Measurements from ENCODE around the gene CAPN5. TPM values are rescaled to one million over a fixed set of nuclear protein-coding genes. Genes with fewer than 3 reads are reported as not detected.

The CAPN5 gene
- total and polyA plus RNA-seq, 2 experiments from 2014 or later, result 10.2 to 32.2 TPM

DNA sequence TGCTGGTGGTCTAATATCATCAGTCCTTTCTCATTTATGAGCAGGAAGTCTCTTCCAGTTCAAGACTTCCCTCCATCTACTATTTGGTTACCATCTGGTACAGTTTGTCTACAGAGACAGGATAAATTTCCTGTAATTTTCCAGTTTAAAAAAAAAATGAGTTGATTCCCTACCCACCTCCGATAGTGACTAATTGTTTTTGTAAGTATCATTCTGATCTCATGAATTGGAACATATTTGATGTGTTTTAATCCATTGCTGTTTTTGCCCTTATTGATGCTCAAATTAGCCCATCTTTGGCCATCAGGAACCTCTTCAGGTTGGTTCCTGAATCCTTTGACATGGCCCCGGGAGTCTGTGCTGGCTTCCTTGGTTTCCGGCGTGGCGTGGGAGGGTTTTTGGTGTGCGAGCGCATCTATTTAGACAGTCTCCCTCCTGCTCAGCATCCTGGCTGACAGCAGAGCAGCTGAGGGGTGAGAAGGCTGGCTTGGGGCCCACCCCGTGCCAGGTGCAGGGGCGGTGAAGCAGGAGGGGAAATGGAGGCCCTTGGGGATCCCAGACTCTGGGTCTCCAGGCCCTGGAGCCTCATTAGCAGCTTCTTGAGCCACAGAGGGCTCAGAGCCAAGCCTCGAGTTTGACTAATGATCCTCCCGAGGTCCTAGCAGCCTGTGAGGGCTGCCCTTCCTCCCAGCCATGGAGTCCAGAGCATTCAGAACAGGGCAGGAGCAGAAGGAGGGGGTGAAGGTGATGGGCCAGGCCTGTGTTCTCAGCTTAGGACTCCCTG lies 42.7 kb downstream of the CAPN5 start (continued):
- TF ChIP-seq EZH2 (IDR thresholded peaks at IDR 0.05; ENCODE audit: low read depth, unreplicated experiment) (no peak), JUNB (IDR thresholded peaks at IDR 0.05; ENCODE audit: unreplicated experiment) (no peak), ZNF331 (CRISPR knock-in tag; IDR thresholded peaks at IDR 0.05; ENCODE audit: low read depth) (no peak)
- TF ChIP-seq, protein P1, sequence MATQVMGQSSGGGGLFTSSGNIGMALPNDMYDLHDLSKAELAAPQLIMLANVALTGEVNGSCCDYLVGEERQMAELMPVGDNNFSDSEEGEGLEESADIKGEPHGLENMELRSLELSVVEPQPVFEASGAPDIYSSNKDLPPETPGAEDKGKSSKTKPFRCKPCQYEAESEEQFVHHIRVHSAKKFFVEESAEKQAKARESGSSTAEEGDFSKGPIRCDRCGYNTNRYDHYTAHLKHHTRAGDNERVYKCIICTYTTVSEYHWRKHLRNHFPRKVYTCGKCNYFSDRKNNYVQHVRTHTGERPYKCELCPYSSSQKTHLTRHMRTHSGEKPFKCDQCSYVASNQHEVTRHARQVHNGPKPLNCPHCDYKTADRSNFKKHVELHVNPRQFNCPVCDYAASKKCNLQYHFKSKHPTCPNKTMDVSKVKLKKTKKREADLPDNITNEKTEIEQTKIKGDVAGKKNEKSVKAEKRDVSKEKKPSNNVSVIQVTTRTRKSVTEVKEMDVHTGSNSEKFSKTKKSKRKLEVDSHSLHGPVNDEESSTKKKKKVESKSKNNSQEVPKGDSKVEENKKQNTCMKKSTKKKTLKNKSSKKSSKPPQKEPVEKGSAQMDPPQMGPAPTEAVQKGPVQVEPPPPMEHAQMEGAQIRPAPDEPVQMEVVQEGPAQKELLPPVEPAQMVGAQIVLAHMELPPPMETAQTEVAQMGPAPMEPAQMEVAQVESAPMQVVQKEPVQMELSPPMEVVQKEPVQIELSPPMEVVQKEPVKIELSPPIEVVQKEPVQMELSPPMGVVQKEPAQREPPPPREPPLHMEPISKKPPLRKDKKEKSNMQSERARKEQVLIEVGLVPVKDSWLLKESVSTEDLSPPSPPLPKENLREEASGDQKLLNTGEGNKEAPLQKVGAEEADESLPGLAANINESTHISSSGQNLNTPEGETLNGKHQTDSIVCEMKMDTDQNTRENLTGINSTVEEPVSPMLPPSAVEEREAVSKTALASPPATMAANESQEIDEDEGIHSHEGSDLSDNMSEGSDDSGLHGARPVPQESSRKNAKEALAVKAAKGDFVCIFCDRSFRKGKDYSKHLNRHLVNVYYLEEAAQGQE (IDR thresholded peaks at IDR 0.05; ENCODE audit: unreplicated experiment), result no peak

DNA sequence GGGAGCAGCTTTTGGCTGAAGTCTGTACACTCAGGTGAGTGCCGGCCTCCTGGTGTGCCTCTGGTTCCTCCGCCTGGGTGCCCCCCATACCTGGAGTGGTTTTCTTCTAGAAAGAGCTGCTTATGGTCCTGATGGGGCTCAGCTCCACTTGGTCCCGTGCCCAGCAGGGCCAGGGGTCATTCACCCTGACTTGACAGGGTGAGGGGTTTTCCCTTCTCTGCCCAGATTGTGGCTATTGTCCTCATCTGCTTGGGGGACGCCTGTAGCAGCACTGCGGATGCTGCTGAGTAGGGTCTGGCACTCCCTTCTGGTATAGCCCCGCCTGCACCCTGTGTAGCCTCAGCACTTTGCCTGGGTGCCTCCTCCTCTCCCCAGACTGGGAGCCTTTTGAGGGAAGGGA lies 44.1 kb downstream of the CAPN5 start:
- Histone ChIP-seq H2AFZ (no peak overlapping the region), H3K27ac (ENCODE audit: low read depth) (no peak overlapping the region), H3K79me2 (replicated peaks; ENCODE audit: insufficient read depth) (no peaks in the 10 kb centered on the region), H3K4me1 (ENCODE audit: insufficient read depth) (no peaks in the 10 kb centered on the region), H3K4me2 (no peak overlapping the region), H3K36me3 (ENCODE audit: insufficient read depth) (no peaks in the 10 kb centered on the region), H3K9me2 (ENCODE audit: insufficient read depth) (no peaks in the 10 kb centered on the region), H3K27me3 (ENCODE audit: insufficient read depth) (no peaks in the 10 kb centered on the region), H3F3A (replicated peaks; ENCODE audit: low read depth) (no peaks in the 10 kb centered on the region), H3K4me3 (no peak overlapping the region), H4K20me1 (replicated peaks; ENCODE audit: insufficient read depth) (no peaks in the 10 kb centered on the region)
- H3K4me1 Mint-ChIP-seq, result peaks cover 8% of the 10 kb centered on the region
- no peaks in the 10 kb centered on the region for H3K9me3 Mint-ChIP-seq
- no peak overlapping the region for H3K27ac Mint-ChIP-seq
- ATAC-seq (no peak), DNase-seq (ENCODE audit: low spot score) (no peak)
- no peak overlapping the region for H3K4me3 Mint-ChIP-seq
- peaks cover 17% of the 10 kb centered on the region for H3K27me3 Mint-ChIP-seq (ENCODE audit: insufficient read depth, low read depth, poor library complexity)
- no peaks in the 10 kb centered on the region; the same call in 2 of the 3 replicates for H3K36me3 Mint-ChIP-seq (ENCODE audit: low read depth)
- TF ChIP-seq STAT1 (IDR thresholded peaks at IDR 0.05; ENCODE audit: unreplicated experiment), result no peak
- TF ChIP-seq, protein P2, sequence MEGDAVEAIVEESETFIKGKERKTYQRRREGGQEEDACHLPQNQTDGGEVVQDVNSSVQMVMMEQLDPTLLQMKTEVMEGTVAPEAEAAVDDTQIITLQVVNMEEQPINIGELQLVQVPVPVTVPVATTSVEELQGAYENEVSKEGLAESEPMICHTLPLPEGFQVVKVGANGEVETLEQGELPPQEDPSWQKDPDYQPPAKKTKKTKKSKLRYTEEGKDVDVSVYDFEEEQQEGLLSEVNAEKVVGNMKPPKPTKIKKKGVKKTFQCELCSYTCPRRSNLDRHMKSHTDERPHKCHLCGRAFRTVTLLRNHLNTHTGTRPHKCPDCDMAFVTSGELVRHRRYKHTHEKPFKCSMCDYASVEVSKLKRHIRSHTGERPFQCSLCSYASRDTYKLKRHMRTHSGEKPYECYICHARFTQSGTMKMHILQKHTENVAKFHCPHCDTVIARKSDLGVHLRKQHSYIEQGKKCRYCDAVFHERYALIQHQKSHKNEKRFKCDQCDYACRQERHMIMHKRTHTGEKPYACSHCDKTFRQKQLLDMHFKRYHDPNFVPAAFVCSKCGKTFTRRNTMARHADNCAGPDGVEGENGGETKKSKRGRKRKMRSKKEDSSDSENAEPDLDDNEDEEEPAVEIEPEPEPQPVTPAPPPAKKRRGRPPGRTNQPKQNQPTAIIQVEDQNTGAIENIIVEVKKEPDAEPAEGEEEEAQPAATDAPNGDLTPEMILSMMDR (conservative IDR thresholded peaks at IDR 0.05; ENCODE audit: low read depth in 2 of 2), result no peak
- TF ChIP-seq, protein P3, sequence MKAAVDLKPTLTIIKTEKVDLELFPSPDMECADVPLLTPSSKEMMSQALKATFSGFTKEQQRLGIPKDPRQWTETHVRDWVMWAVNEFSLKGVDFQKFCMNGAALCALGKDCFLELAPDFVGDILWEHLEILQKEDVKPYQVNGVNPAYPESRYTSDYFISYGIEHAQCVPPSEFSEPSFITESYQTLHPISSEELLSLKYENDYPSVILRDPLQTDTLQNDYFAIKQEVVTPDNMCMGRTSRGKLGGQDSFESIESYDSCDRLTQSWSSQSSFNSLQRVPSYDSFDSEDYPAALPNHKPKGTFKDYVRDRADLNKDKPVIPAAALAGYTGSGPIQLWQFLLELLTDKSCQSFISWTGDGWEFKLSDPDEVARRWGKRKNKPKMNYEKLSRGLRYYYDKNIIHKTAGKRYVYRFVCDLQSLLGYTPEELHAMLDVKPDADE (IDR thresholded peaks at IDR 0.05), result no peak
- no peak for TF ChIP-seq NANOG (IDR thresholded peaks at IDR 0.05; ENCODE audit: borderline replicate concordance)
- TF ChIP-seq ZNF114 (CRISPR knock-in tag; IDR thresholded peaks at IDR 0.05), result no peak
- no peak for TF ChIP-seq CREB1 (CRISPR knock-in tag; IDR thresholded peaks at IDR 0.05; ENCODE audit: low read depth)
- TF ChIP-seq JUNB (IDR thresholded peaks at IDR 0.05; ENCODE audit: unreplicated experiment), result no peak
- no peak for TF ChIP-seq POLR2AphosphoS5 (IDR thresholded peaks at IDR 0.05; ENCODE audit: low read depth)
- no peak for TF ChIP-seq EZH2 (IDR thresholded peaks at IDR 0.05; ENCODE audit: low read depth, unreplicated experiment)
- TF ChIP-seq, protein P4, sequence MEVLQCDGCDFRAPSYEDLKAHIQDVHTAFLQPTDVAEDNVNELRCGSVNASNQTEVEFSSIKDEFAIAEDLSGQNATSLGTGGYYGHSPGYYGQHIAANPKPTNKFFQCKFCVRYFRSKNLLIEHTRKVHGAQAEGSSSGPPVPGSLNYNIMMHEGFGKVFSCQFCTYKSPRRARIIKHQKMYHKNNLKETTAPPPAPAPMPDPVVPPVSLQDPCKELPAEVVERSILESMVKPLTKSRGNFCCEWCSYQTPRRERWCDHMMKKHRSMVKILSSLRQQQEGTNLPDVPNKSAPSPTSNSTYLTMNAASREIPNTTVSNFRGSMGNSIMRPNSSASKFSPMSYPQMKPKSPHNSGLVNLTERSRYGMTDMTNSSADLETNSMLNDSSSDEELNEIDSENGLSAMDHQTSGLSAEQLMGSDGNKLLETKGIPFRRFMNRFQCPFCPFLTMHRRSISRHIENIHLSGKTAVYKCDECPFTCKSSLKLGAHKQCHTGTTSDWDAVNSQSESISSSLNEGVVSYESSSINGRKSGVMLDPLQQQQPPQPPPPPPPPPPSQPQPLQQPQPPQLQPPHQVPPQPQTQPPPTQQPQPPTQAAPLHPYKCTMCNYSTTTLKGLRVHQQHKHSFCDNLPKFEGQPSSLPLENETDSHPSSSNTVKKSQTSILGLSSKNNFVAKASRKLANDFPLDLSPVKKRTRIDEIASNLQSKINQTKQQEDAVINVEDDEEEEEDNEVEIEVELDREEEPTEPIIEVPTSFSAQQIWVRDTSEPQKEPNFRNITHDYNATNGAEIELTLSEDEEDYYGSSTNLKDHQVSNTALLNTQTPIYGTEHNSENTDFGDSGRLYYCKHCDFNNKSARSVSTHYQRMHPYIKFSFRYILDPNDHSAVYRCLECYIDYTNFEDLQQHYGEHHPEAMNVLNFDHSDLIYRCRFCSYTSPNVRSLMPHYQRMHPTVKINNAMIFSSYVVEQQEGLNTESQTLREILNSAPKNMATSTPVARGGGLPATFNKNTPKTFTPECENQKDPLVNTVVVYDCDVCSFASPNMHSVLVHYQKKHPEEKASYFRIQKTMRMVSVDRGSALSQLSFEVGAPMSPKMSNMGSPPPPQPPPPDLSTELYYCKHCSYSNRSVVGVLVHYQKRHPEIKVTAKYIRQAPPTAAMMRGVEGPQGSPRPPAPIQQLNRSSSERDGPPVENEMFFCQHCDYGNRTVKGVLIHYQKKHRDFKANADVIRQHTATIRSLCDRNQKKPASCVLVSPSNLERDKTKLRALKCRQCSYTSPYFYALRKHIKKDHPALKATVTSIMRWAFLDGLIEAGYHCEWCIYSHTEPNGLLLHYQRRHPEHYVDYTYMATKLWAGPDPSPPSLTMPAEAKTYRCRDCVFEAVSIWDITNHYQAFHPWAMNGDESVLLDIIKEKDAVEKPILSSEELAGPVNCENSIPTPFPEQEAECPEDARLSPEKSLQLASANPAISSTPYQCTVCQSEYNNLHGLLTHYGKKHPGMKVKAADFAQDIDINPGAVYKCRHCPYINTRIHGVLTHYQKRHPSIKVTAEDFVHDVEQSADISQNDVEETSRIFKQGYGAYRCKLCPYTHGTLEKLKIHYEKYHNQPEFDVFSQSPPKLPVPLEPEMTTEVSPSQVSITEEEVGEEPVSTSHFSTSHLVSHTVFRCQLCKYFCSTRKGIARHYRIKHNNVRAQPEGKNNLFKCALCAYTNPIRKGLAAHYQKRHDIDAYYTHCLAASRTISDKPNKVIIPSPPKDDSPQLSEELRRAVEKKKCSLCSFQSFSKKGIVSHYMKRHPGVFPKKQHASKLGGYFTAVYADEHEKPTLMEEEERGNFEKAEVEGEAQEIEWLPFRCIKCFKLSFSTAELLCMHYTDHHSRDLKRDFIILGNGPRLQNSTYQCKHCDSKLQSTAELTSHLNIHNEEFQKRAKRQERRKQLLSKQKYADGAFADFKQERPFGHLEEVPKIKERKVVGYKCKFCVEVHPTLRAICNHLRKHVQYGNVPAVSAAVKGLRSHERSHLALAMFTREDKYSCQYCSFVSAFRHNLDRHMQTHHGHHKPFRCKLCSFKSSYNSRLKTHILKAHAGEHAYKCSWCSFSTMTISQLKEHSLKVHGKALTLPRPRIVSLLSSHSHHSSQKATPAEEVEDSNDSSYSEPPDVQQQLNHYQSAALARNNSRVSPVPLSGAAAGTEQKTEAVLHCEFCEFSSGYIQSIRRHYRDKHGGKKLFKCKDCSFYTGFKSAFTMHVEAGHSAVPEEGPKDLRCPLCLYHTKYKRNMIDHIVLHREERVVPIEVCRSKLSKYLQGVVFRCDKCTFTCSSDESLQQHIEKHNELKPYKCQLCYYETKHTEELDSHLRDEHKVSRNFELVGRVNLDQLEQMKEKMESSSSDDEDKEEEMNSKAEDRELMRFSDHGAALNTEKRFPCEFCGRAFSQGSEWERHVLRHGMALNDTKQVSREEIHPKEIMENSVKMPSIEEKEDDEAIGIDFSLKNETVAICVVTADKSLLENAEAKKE (CRISPR knock-in tag; IDR thresholded peaks at IDR 0.05), result no peak

Measured in GM23338 (cell line).